ENCODE results near the gene DIDO1. TPM values are rescaled to one million over a fixed set of nuclear protein-coding genes. Genes with fewer than 3 reads are reported as not detected.

Gene DIDO1
- total RNA-seq, 4 donors from 2014 or later = 24.2 to 39.3 (median 28.7) TPM

DNA sequence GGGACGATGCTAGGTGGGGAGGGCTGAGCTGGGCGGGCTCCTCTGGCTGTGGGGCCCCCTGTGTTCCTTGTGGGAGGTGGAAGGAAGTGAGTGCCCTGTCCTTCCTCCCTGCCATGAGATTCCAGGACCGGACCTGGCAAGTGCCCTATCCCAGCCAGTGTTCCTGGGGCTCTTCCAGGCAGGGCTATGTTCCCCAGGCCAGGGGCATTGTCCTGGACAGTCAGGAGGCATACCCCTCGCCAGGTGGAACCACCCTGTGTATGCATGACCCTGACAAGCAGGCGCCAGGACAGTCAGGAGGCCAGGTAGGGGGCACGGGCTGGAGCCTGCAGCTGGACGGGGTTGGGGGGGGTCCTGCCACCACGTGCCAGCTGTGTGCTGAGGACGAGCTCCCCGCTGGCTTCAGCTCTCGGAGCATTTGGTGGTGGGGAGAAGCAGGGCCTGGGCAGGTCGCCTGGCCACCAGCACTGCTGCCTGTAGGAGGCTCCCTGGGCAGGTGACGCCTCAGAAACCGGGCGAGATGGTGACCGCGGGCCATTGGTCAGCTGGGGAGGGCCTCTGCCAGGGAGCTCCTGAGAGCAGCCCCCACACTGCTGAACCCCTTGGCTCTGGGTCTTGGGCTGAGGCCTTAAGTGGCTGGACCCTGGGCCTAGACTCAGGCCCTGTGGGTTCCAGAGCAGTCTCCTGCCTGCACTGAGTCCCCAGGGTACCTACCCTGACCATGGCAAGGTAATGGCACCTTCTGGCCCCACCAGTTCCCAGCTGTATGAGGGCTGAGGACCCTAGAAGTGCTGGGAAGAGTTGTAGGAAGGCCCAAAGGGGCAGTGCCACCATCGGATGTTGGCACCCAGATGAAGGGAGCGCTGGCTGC, 26.9 kb upstream of the DIDO1 start:
- Histone ChIP-seq H3K27me3 (no peaks in the 10 kb centered on the region), H3K4me3 (peak overlapping the region; percentile 35 to 52 (median 42)), H3K4me1 (peaks cover 5 to 21% of the 10 kb centered on the region in 2 donors), H3K27ac (peak overlapping the region; percentile 36 to 69 (median 48)), H3K9me3 (no peaks in the 10 kb centered on the region), H3K36me3 (peaks cover 0 to 21% of the 10 kb centered on the region in 2 donors)
- in situ Hi-C loops (cut with MboI; ENCODE audit: low sequenced_read_pairs in 4 of 4) = no loop called here
- TF ChIP-seq POLR2A (IDR thresholded peaks at IDR 0.05) = no peak
- TF ChIP-seq, protein P1, sequence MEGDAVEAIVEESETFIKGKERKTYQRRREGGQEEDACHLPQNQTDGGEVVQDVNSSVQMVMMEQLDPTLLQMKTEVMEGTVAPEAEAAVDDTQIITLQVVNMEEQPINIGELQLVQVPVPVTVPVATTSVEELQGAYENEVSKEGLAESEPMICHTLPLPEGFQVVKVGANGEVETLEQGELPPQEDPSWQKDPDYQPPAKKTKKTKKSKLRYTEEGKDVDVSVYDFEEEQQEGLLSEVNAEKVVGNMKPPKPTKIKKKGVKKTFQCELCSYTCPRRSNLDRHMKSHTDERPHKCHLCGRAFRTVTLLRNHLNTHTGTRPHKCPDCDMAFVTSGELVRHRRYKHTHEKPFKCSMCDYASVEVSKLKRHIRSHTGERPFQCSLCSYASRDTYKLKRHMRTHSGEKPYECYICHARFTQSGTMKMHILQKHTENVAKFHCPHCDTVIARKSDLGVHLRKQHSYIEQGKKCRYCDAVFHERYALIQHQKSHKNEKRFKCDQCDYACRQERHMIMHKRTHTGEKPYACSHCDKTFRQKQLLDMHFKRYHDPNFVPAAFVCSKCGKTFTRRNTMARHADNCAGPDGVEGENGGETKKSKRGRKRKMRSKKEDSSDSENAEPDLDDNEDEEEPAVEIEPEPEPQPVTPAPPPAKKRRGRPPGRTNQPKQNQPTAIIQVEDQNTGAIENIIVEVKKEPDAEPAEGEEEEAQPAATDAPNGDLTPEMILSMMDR (IDR thresholded peaks at IDR 0.05 in 4 of 5, conservative IDR thresholded peaks at IDR 0.05 in 1 of 5) = no peak
- ATAC-seq (no peak), DNase-seq (no peak)
- intact Hi-C loops (cut with DNase I; ENCODE audit: low total_unique reads) = no loop called here

DNA sequence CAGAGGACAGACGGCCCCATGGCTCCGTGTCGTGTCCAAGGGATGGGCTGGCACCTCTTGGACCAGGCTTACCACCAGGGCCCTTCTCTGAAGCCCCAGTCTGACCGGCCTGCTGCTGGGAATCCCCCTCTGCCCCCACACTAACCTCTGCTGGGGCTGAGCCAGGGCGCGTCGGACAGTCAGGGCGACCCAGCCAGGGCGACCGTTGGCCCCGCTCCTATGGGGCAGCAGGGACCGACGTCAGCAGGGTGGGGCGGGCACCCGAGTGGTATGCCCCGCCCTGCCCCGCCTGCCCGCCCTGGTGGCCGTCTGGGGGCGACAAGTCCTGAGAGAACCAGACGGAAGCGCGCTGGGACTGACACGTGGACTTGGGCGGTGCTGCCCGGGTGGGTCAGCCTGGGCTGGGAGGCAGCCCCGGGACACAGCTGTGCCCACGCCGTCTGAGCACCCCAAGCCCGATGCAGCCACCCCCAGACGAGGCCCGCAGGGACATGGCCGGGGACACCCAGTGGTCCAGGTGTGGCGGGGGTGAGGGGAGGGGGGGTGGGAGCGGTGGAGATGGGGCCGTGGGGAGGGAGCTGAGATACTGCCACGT, 26.2 kb upstream of the DIDO1 start, which contains the start of gene SLC17A9:
SLC17A9 (plus strand) TSS at position 337 of the 595 bp plus-strand sequence; CDS start at position 459, 122 bp downstream.
- intact Hi-C loops (cut with DNase I; ENCODE audit: low total_unique reads) = no loop called here
- peaks cover 0 to 21% of the 10 kb centered on the region in 2 donors for H3K36me3 ChIP-seq
- no peaks in the 10 kb centered on the region for H3K27me3 ChIP-seq
- TF ChIP-seq, protein P1 (IDR thresholded peaks at IDR 0.05 in 4 of 5, conservative IDR thresholded peaks at IDR 0.05 in 1 of 5) = peak in 1 of 5 experiments; percentile 10
- peak in 1 of 2 donors; percentile 41 for TF ChIP-seq POLR2A (IDR thresholded peaks at IDR 0.05)
- peak in 1 of 2 donors; percentile 59 for DNase-seq
- H3K4me3 ChIP-seq = peak within 1 kb of the TSS; percentile 35 to 52 (median 42)
- no peaks in the 10 kb centered on the region for H3K9me3 ChIP-seq
- H3K4me1 ChIP-seq = peaks cover 5 to 21% of the 10 kb centered on the region in 2 donors
- peak in 1 of 2 donors; percentile 22 for ATAC-seq
- in situ Hi-C loops (cut with MboI; ENCODE audit: low sequenced_read_pairs in 4 of 4) = no loop called here
- H3K27ac ChIP-seq = peak within 1 kb of the TSS; percentile 36 to 69 (median 48)

DNA sequence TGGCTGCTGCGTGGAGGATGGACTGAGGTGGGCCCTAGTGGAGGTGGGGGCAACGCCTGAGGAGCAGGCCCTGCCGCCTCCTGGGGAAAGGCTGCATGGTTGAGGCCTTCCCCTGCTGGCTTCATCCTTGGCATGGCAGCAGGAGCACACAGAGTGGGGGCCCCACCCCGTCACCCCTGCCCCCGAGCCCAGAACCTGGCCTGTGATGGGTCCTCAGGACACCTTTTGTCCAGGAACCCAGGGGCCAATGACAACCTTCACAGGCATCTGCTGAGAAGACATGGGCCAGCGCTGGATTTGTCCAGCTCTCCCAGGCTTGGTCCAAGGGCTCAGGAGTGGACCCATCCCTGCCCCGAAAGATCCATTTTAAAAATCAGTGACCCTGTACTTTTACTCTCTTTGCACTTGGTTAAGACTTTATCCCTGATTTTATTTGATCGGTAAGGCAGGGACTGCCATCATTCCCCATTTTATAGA, 25.6 kb upstream of the DIDO1 start:
- DNase-seq = no peak
- in situ Hi-C loops (cut with MboI; ENCODE audit: low sequenced_read_pairs in 4 of 4) = no loop called here
- Histone ChIP-seq H3K36me3 (peaks cover 0 to 27% of the 10 kb centered on the region in 2 donors), H3K4me3 (peak overlapping the region in 3 of 4 donors; percentile 40 to 52 (median 45)), H3K27ac (no peak overlapping the region), H3K9me3 (no peaks in the 10 kb centered on the region), H3K4me1 (peaks cover 10 to 26% of the 10 kb centered on the region in 2 donors), H3K27me3 (no peaks in the 10 kb centered on the region)
- ATAC-seq = no peak
- intact Hi-C loops (cut with DNase I; ENCODE audit: low total_unique reads) = no loop called here
- no peak for TF ChIP-seq POLR2A (IDR thresholded peaks at IDR 0.05)
- TF ChIP-seq, protein P1 (IDR thresholded peaks at IDR 0.05 in 4 of 5, conservative IDR thresholded peaks at IDR 0.05 in 1 of 5) = no peak

DNA sequence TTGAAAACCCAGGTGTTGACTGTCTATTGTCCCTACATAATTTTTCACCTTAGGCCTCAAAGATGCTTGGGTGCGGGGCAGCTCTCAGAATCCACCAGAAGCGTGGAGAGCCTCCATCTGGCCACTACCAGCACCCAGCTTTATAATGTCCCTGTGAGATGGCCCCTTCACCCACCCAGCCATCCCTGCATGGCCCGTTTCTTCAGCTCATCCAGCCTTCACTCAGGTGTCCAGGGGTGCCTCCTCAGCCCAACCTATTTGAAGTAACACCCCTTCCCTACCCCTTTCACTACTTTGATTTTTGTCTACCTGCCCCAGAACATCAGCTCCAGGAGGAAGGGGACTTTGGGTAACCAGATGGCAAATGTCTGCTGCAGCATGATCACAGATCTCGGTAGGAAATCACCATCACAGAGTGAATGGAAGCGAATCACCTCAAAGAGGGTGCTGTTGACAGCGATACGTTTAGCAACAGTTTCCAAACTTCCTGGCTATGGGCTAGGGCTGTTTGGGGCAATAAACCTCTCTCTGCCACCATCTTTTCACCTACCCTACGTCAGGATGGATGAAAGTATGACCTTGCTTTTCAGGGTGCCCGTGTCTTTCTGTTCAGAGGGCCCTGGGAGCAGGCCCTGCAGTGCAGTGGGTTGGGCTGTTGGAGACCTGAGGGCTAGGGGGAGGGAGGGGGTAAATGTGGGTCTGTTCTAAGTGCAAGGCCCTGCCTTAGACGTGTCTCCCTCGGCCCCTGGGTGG, 25.0 kb upstream of the DIDO1 start:
- no peaks in the 10 kb centered on the region for H3K9me3 ChIP-seq
- no peak for ATAC-seq
- no peak for DNase-seq
- TF ChIP-seq, protein P1 (IDR thresholded peaks at IDR 0.05 in 4 of 5, conservative IDR thresholded peaks at IDR 0.05 in 1 of 5) = no peak
- TF ChIP-seq POLR2A (IDR thresholded peaks at IDR 0.05) = no peak
- H3K36me3 ChIP-seq = peaks cover 0 to 33% of the 10 kb centered on the region in 2 donors
- no peaks in the 10 kb centered on the region for H3K27me3 ChIP-seq
- no peak overlapping the region for H3K4me3 ChIP-seq
- in situ Hi-C loops (cut with MboI; ENCODE audit: low sequenced_read_pairs in 4 of 4) = no loop called here
- intact Hi-C loops (cut with DNase I; ENCODE audit: low total_unique reads) = no loop called here
- peaks cover 11 to 29% of the 10 kb centered on the region in 2 donors for H3K4me1 ChIP-seq
- H3K27ac ChIP-seq = no peak overlapping the region

Data from gastrocnemius medialis (tissue), 4 donors.